GM12873 (cell line): Measurements from ENCODE around the gene BPIFB6.

Source experiments
- TF ChIP-seq, protein P1 (sequence below): IDR thresholded peaks from 2 replicates; pipeline ENCODE4 v1.5.1; 2012; ENCODE audit warnings: low read depth, mild to moderate bottlenecking, moderate library complexity, low read length, control low read depth; ENCODE audit not compliant: insufficient read depth; ENCODE audit errors: missing control alignments

BPIFB6 gene

GRCh38 chr20:33019465-33020277 is 11.8 kb upstream of the BPIFB6 start:
- TF ChIP-seq, protein P1, sequence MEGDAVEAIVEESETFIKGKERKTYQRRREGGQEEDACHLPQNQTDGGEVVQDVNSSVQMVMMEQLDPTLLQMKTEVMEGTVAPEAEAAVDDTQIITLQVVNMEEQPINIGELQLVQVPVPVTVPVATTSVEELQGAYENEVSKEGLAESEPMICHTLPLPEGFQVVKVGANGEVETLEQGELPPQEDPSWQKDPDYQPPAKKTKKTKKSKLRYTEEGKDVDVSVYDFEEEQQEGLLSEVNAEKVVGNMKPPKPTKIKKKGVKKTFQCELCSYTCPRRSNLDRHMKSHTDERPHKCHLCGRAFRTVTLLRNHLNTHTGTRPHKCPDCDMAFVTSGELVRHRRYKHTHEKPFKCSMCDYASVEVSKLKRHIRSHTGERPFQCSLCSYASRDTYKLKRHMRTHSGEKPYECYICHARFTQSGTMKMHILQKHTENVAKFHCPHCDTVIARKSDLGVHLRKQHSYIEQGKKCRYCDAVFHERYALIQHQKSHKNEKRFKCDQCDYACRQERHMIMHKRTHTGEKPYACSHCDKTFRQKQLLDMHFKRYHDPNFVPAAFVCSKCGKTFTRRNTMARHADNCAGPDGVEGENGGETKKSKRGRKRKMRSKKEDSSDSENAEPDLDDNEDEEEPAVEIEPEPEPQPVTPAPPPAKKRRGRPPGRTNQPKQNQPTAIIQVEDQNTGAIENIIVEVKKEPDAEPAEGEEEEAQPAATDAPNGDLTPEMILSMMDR, result no peak

DNA sequence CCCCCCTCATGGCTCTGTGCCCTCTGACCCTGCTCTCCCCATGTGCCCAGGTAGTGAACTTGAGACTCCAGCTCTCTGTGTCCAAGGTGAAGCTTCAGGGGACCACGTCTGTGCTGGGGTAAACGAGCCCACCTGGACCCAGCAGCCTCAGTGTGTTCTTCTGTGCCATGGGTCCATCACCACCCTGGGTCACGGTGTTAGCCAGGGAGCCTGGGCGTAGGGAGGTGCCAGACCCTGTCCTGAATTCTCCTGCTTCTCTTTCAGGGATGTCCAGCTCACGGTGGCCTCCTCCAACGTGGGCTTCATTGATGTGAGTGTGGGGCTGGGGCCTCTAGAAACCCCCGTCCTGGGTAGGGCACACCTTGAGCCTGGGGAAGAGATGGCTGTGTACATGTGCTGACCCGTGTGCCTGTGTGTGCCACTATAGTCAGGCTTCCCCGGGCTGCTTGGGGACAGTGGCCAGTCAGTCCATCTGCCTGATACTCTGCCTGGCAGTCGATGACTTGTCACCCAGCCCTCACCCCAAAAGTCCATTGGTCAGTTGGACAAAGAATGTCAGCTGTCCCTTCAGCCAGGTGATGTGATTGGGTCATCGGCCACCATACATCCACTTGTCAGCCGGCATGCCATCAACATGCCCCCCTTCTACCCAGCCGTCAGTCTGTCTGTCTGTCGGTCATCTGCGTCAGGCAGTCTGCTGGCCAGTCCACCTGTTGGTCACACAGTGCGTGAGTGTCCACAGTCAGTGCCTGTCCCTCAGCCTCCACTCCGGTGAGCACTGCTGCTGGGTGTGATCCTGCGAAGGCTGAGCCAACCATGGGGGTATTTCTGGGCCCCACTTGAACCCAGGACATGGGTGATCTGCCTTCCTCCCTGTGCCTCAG is 10.9 kb upstream of the BPIFB6 start:
- TF ChIP-seq, protein P1, result no peak

GRCh38 chr20:33021879-33022278 is 9.6 kb upstream of the BPIFB6 start:
- TF ChIP-seq, protein P1, result no peak

DNA sequence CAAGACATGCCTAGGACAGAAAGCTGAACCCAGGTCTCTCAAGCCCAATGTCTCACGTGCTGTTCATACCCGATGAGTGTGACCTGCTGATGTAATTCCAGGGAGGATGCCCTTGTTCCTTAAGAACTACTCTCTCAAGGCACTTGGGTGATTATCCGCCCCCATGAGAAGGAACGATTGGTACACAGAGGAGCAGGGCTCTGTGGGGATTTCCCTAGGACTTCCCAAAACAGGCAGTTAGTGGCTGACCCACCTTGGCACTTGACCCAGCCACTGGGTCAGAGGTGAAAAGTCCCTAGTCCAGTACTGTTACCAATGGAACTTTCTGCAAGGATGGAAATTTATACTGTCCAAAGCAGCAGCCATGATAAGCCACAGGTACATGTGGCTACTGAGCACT is 9.2 kb upstream of the BPIFB6 start:
- TF ChIP-seq, protein P1, result no peak

DNA sequence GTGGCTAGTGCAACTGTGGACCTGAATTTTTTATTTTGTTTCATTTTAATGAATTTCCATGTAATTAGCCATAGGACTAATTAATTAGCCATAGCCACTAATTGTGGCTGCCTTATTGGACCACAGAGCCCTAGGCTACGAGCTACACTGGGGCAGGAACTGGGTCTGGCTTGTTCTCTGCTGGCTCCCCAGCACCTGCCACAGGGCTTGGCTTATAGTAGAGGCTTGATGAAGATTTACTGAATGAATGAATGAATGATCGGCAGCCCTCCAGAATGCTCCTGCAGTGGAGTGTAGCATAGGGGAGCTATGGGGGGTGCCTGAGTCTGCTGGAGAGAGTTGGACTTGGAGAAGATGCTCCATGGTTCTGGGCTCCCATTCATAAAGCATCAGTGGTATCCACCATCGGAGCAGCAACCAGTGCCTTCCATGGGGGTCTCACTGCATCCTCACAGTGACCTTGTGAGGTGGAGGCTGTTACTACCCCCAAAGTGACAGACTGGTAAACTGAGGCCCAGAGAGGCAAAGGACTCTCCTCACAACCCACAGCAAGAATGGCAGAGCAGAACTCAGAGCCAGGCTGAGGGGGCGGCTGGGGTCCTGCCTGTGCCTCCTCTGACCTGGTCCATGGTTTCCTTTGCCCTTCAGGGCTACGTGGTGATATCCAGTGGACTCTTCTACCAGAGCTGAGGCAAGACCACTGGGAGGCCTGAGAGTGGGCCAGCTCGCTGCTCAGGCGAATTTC is 8.6 kb upstream of the BPIFB6 start:
- TF ChIP-seq, protein P1, result no peak

DNA sequence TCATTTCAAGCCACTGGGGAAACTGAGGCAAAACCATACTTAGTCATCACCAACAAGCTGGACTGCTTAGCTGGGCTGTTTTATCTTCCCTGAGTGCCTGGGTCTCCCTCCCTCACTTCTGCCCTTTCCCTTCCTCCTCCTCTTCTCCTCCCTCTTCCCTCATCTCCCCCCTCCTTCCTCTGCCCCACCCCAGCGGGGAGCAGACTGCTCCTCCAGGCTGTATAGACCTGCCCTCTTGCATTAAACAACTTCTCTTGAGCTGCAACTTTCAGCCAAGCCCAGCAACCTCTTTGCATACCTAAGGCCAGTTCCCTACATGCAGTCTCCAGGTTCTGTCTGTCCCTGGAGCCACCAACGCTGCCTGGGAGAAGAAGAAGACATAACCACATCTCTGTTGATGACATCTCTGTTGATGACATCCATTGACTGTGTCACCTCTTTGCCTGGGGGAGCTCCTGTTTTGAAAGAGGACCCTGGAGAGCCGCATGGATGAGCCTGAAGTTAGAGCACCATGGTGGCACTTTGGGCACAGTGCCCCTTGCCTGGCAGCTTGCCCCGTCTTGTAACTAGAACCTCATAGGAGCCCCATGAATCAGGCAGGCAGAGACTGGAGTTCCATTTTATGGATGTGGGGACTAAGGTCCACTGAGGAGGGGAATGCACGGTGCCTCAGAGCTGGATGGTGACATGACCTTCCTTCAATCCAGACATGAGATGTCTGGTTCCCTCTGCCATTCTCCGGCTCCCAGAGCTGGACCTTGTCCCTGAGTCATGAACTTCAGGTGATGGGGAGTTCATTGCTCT is 7.8 kb upstream of the BPIFB6 start:
- TF ChIP-seq, protein P1, result no peak
